ENCODE measurements around the gene ZKSCAN2.

DNA sequence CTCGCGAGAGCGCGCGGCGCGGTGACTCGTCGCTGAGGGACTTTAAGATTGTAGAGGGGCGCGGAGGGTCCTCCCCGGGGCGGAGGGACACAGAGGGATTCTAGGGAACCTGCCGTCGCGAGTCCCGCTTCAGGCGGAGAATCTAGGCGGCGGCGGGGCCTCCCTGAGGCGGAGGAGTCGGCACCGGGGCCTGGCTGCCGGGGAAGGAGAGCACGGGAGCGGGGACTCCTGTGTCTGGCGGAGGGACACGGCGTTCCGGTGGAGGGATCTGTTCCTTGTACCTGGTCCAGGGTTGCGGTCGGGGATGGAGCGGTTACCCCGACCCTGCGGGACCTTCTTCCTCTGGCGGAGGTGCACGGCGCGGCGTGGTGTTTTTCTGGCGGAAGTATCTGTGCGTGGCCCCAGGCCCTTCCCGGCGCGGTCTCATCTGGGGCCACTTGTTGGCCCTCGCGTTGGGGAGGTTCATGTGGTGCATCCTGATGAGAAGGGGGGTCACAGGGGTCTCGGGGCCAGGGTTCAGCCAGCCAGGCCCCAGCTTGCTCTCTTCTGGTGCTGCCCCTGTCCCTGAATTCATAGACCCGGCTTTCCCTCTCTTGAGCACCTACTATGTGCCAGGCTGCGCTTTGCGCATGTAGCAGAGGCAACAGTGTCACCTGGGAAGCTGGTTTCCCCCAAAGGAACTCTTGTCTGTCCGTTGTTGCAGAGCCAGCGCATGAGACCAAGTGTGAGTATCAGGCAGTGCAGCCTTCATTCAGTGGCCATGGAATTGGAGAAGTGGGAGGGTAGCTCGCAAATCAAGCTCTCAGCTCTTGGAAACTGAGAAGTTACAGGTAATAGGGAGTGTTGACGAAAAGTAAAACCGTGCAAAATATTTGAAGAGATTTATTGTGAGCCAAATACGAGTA lies 563 bp upstream of the ZKSCAN2 start:
- TF ChIP-seq, protein P1, sequence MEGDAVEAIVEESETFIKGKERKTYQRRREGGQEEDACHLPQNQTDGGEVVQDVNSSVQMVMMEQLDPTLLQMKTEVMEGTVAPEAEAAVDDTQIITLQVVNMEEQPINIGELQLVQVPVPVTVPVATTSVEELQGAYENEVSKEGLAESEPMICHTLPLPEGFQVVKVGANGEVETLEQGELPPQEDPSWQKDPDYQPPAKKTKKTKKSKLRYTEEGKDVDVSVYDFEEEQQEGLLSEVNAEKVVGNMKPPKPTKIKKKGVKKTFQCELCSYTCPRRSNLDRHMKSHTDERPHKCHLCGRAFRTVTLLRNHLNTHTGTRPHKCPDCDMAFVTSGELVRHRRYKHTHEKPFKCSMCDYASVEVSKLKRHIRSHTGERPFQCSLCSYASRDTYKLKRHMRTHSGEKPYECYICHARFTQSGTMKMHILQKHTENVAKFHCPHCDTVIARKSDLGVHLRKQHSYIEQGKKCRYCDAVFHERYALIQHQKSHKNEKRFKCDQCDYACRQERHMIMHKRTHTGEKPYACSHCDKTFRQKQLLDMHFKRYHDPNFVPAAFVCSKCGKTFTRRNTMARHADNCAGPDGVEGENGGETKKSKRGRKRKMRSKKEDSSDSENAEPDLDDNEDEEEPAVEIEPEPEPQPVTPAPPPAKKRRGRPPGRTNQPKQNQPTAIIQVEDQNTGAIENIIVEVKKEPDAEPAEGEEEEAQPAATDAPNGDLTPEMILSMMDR (IDR thresholded peaks at IDR 0.05), result peak in 1 of 7 experiments; percentile 21
- TF ChIP-seq POLR2A (IDR thresholded peaks at IDR 0.05), result peak in 2 of 3 donors; percentile 11 to 18

All from body of pancreas (tissue), 4 donors.